GM04503 (cell line): ENCODE measurements around the gene RABEP2.
"Not testable (repeated sequence)": the region's sequence is repeated elsewhere in the genome, so short reads cannot be mapped to it uniquely, and the experiment has no call there.

Source experiments
- DNase-seq: peaks from one replicate; pipeline ENCODE4 v3.0.0-alpha.2; 2012; ENCODE audit warnings: low read depth

RABEP2 gene

GRCh38 chr16:28878083-28878926 is 46.7 kb downstream of the RABEP2 start, which contains the start of gene ATP2A1:
ATP2A1 (plus strand) TSS chr16:28878488; CDS start chr16:28878672, 184 bp downstream.
- DNase-seq, result no peak

GRCh38 chr16:28877655-28878000 is 47.4 kb downstream of the RABEP2 start:
- DNase-seq, result no peak

GRCh38 chr16:28876973-28877654 is 47.9 kb downstream of the RABEP2 start:
- DNase-seq, result no peak

GRCh38 chr16:28876019-28876659 is 48.9 kb downstream of the RABEP2 start:
- DNase-seq, result no peak

GRCh38 chr16:28875134-28876018 is 49.7 kb downstream of the RABEP2 start:
- no peak for DNase-seq

- DNase-seq, result no peak
Observed at GRCh38 chr16:28874406-28874805, 50.6 kb downstream of the RABEP2 start.

- DNase-seq, result no peak
Observed at GRCh38 chr16:28873543-28874201, 51.4 kb downstream of the RABEP2 start.

- no peak for DNase-seq
Observed at GRCh38 chr16:28872952-28873351, 52.1 kb downstream of the RABEP2 start.

- no peak for DNase-seq
Observed at GRCh38 chr16:28869201-28869600, 55.8 kb downstream of the RABEP2 start.

- not testable (repeated sequence) for DNase-seq
Observed at GRCh38 chr16:28867646-28868045, 57.4 kb downstream of the RABEP2 start.

- DNase-seq, result no peak
Observed at GRCh38 chr16:28867241-28867640, 57.8 kb downstream of the RABEP2 start.

- DNase-seq, result no peak
Observed at GRCh38 chr16:28866454-28866804, 58.6 kb downstream of the RABEP2 start.

- DNase-seq, result no peak
Observed at GRCh38 chr16:28865722-28866453, 59.1 kb downstream of the RABEP2 start.

- no peak for DNase-seq
Observed at GRCh38 chr16:28865001-28865688, 59.9 kb downstream of the RABEP2 start.

GRCh38 chr16:28863929-28864793 is 60.9 kb downstream of the RABEP2 start:
- no peak for DNase-seq

- no peak for DNase-seq
Observed at GRCh38 chr16:28859326-28859725, 65.7 kb downstream of the RABEP2 start.

- DNase-seq, result no peak
Observed at GRCh38 chr16:28858421-28858820, 66.6 kb downstream of the RABEP2 start.
